HG03135 (cell line): ENCODE measurements around the gene TRIM7.
"Not testable (repeated sequence)": the region's sequence is repeated elsewhere in the genome, so short reads cannot be mapped to it uniquely, and the experiment has no call there.

ENCODE experiments used
- ATAC-seq: cut with Tn5 transposase; IDR thresholded peaks from one replicate; pipeline ENCODE4 v1.9.1; 2021; ENCODE audit warnings: mild to moderate bottlenecking, moderate library complexity; ENCODE audit not compliant: unreplicated experiment

Gene TRIM7

GRCh38 chr5:181214249-181214648 lies 9.3 kb upstream of the TRIM7 start:
- ATAC-seq = not testable (repeated sequence)

GRCh38 chr5:181212934-181213333 lies 7.9 kb upstream of the TRIM7 start:
- ATAC-seq = no peak

- no peak for ATAC-seq
Observed at GRCh38 chr5:181212080-181212479, 7.1 kb upstream of the TRIM7 start.

GRCh38 chr5:181211208-181211607 lies 6.2 kb upstream of the TRIM7 start:
- ATAC-seq = no peak

GRCh38 chr5:181210698-181211097 lies 5.7 kb upstream of the TRIM7 start:
- not testable (repeated sequence) for ATAC-seq

GRCh38 chr5:181210148-181210547 lies 5.2 kb upstream of the TRIM7 start:
- not testable (repeated sequence) for ATAC-seq

GRCh38 chr5:181209006-181209405 lies 4.0 kb upstream of the TRIM7 start:
- ATAC-seq = not testable (repeated sequence)

- ATAC-seq = no peak
Observed at GRCh38 chr5:181207960-181208253, 2.9 kb upstream of the TRIM7 start.

- no peak for ATAC-seq
Observed at GRCh38 chr5:181207214-181207959, 2.4 kb upstream of the TRIM7 start.

GRCh38 chr5:181205761-181206649 lies 1.0 kb upstream of the TRIM7 start:
- ATAC-seq = no peak

GRCh38 chr5:181204113-181204825 lies 727 bp downstream of the TRIM7 start:
- no peak for ATAC-seq

- ATAC-seq = no peak
Observed at GRCh38 chr5:181203777-181204112, 1.3 kb downstream of the TRIM7 start.

GRCh38 chr5:181203093-181203711 lies 1.8 kb downstream of the TRIM7 start:
- ATAC-seq = no peak

GRCh38 chr5:181200816-181201215 lies 4.2 kb downstream of the TRIM7 start:
- ATAC-seq = no peak

GRCh38 chr5:181199881-181200638 lies 4.9 kb downstream of the TRIM7 start:
- no peak for ATAC-seq

- no peak for ATAC-seq
Observed at GRCh38 chr5:181198905-181199519, 6.0 kb downstream of the TRIM7 start.

GRCh38 chr5:181198106-181198685 lies 6.8 kb downstream of the TRIM7 start:
- no peak for ATAC-seq

GRCh38 chr5:181197326-181197951 lies 7.6 kb downstream of the TRIM7 start:
- ATAC-seq = no peak

- ATAC-seq = no peak
Observed at GRCh38 chr5:181195249-181195761, 9.7 kb downstream of the TRIM7 start.
